Measurements from ENCODE around the gene CBX8. TPM values are rescaled to one million over a fixed set of nuclear protein-coding genes. Genes with fewer than 3 reads are reported as not detected.

CBX8 gene
- total and polyA plus RNA-seq, 2 of the 13 experiments (the other 11 are each of a cell fraction or from before 2014, with no cell fraction given), result 0.34 to 12.6 TPM

DNA sequence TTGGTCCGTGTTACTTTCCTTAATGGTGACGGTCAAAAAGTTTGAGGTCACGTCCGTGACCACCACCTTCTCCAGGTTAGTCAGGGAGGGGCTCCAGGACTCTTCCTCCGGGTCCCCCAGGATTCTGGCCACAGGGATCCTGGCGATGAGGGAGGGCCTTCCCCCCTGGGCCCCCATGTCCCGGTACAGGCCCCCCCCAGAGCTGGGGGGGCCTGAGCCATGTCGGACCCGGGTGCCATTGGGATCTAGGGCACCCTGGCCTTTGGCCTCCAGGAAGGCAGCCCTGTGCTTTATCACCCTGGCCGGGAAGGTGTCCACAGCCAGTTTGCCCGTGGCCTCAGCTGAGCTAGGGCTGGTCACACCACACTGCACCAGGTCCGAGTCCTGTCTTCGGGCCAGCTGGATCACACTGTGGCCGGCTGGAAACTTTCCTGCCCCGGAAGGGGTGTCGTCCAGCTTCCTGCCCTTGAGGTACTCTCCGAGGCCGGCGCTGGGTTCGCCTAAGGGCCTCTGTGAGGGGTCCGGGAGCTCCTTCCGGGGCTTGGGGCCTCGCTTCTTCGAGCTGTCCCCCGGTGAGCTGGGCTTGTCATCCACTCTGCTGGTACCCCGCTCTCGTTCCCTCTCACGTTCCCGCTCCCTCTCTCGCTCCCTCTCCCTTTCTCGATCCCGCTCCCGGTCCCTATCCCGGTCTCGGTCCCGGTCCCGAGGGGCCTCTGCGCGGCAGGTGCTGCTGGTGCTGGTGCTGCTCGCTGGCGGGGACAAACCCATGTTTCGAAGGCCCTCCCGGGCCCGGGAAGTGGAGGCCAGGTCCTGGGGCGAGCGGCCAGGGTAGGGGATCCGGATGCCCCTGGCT, 2.0 kb downstream of the CBX8 start:
- Histone ChIP-seq H3K27me3 (ENCODE audit: control insufficient read depth in 1 of 2, insufficient read depth in 2 of 2, low read length in 2 of 2) (peaks cover 27 to 49% of the 10 kb centered on the region in 2 experiments), H3K9ac (ENCODE audit: insufficient read depth, low read depth, low read length) (no peak overlapping the region), H2AFZ (ENCODE audit: low read length) (no peak overlapping the region), H3K4me3 (replicated peaks in 1 of 3; ENCODE audit: insufficient read depth in 1 of 3, low read depth in 2 of 3, low read length in 3 of 3) (no peak overlapping the region; a peak in 1 of 6 replicates), H4K20me1 (ENCODE audit: insufficient read depth, low read length) (no peaks in the 10 kb centered on the region), H3K79me2 (ENCODE audit: insufficient read depth, low read length) (peaks cover 10% of the 10 kb centered on the region), H3K27ac (ENCODE audit: extremely low read length, insufficient read depth, low read length) (no peak overlapping the region), H3K4me2 (ENCODE audit: low read depth, low read length) (no peak overlapping the region), H3K9me3 (ENCODE audit: low read length) (no peaks in the 10 kb centered on the region), H3K36me3 (replicated peaks in 1 of 2; ENCODE audit: control insufficient read depth in 1 of 2, insufficient read depth in 2 of 2, low read length in 2 of 2) (peaks cover 5 to 9% of the 10 kb centered on the region in 2 experiments; a peak in 4 of 5 replicates), H3K4me1 (ENCODE audit: insufficient read depth, low read length) (peaks cover 67% of the 10 kb centered on the region)
- no peak for ATAC-seq
- WGBS (ENCODE audit: low lambda C conversion rate), result 96% methylated on average over 43 of the region's 47 CpGs
- BruUV-seq (replicated peaks), result no TSS peak
- no peak for DNase-seq (ENCODE audit: low spot score)
- TF ChIP-seq, protein P1, sequence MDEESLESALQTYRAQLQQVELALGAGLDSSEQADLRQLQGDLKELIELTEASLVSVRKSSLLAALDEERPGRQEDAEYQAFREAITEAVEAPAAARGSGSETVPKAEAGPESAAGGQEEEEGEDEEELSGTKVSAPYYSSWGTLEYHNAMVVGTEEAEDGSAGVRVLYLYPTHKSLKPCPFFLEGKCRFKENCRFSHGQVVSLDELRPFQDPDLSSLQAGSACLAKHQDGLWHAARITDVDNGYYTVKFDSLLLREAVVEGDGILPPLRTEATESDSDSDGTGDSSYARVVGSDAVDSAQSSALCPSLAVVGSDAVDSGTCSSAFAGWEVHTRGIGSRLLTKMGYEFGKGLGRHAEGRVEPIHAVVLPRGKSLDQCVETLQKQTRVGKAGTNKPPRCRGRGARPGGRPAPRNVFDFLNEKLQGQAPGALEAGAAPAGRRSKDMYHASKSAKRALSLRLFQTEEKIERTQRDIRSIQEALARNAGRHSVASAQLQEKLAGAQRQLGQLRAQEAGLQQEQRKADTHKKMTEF (CRISPR knock-in tag; IDR thresholded peaks at IDR 0.05), result no peak
- TF ChIP-seq AGO2 (optimal IDR thresholded peaks at IDR 0.05; ENCODE audit: low read depth, low read length) (peak; percentile 58), ZNF766 (CRISPR knock-in tag; IDR thresholded peaks at IDR 0.05; ENCODE audit: borderline replicate concordance) (no peak), FIP1L1 (IDR thresholded peaks at IDR 0.05; ENCODE audit: borderline replicate concordance, insufficient read depth, low read depth, low read length) (no peak), ZBTB7B (CRISPR knock-in tag; IDR thresholded peaks at IDR 0.05) (no peak), ZSCAN20 (CRISPR knock-in tag; IDR thresholded peaks at IDR 0.05; ENCODE audit: borderline replicate concordance) (no peak), RBFOX2 (IDR thresholded peaks at IDR 0.05; ENCODE audit: low read depth, low read length) (peak; percentile 67; the same call in 1 of the 2 replicates)
- TF ChIP-seq, protein P2, sequence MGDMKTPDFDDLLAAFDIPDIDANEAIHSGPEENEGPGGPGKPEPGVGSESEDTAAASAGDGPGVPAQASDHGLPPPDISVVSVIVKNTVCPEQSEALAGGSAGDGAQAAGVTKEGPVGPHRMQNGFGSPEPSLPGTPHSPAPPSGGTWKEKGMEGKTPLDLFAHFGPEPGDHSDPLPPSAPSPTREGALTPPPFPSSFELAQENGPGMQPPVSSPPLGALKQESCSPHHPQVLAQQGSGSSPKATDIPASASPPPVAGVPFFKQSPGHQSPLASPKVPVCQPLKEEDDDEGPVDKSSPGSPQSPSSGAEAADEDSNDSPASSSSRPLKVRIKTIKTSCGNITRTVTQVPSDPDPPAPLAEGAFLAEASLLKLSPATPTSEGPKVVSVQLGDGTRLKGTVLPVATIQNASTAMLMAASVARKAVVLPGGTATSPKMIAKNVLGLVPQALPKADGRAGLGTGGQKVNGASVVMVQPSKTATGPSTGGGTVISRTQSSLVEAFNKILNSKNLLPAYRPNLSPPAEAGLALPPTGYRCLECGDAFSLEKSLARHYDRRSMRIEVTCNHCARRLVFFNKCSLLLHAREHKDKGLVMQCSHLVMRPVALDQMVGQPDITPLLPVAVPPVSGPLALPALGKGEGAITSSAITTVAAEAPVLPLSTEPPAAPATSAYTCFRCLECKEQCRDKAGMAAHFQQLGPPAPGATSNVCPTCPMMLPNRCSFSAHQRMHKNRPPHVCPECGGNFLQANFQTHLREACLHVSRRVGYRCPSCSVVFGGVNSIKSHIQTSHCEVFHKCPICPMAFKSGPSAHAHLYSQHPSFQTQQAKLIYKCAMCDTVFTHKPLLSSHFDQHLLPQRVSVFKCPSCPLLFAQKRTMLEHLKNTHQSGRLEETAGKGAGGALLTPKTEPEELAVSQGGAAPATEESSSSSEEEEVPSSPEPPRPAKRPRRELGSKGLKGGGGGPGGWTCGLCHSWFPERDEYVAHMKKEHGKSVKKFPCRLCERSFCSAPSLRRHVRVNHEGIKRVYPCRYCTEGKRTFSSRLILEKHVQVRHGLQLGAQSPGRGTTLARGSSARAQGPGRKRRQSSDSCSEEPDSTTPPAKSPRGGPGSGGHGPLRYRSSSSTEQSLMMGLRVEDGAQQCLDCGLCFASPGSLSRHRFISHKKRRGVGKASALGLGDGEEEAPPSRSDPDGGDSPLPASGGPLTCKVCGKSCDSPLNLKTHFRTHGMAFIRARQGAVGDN (CRISPR knock-in tag; IDR thresholded peaks at IDR 0.05), result peak; percentile 29
- TF ChIP-seq, protein P3, sequence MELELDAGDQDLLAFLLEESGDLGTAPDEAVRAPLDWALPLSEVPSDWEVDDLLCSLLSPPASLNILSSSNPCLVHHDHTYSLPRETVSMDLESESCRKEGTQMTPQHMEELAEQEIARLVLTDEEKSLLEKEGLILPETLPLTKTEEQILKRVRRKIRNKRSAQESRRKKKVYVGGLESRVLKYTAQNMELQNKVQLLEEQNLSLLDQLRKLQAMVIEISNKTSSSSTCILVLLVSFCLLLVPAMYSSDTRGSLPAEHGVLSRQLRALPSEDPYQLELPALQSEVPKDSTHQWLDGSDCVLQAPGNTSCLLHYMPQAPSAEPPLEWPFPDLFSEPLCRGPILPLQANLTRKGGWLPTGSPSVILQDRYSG (CRISPR knock-in tag; IDR thresholded peaks at IDR 0.05), result no peak
- in situ Hi-C loops (cut with HindIII; ENCODE audit: extremely low pct_ligation_motif_present, low pct_unique_long_range_greater_than_20kb), result no loop called here
- FAIRE-seq, result no peak
- ChIA-PET POLR2A (no interaction called here), CTCF (ENCODE audit: low intra/inter-chr PET ratio, low total read pairs) (no interaction called here)
- intact Hi-C loops (cut with micrococcal nuclease; ENCODE audit: unreplicated experiment), result loop anchor here (5.0 kb wide), 2 partner anchors 42 to 53 kb away; partner anchors contain the start of gene CBX4

All from HepG2 (cell line).